Esophagus muscularis mucosa (tissue), 4 donors: ENCODE measurements around the gene SPP2. TPM values are rescaled to one million over a fixed set of nuclear protein-coding genes. Genes with fewer than 3 reads are reported as not detected.

Experiments
- DNase-seq: peaks from one replicate; pipeline ENCODE4 v3.0.0-alpha.2; 2017; ENCODE audit errors: extremely low spot score
- H3K27ac ChIP-seq, 4 donors: fragments of 200-600 bp; sonication (generic); replicated peaks in 1 of 4; 1 replicate in 3 of 4; 2 replicates in 1 of 4; pipeline ENCODE4 v1.5.1; 2016 to 2019; ENCODE audit warnings: mild to moderate bottlenecking in 1 of 4
- H3K27me3 ChIP-seq, 4 donors: fragments of 200-600 bp; sonication (generic); one replicate each; pipeline versions ENCODE4 v1.5.1 to v1.6.0; 2016 to 2019
- H3K36me3 ChIP-seq, 4 donors: fragments of 200-600 bp; sonication (generic); one replicate each; pipeline ENCODE4 v1.5.1; 2016 to 2019
- H3K4me1 ChIP-seq, 4 donors: fragments of 200-600 bp; sonication (generic); one replicate each; pipeline ENCODE4 v1.5.1; 2016 to 2019
- H3K4me3 ChIP-seq, 4 donors: fragments of 200-600 bp; sonication (generic); 1 replicate in 2 of 4; 2 replicates in 2 of 4; pipeline ENCODE4 v1.5.1; 2016 to 2019; ENCODE audit warnings: mild to moderate bottlenecking in 4 of 4, moderate library complexity in 1 of 4
- H3K9me3 ChIP-seq, 4 donors: fragments of 200-600 bp; sonication (generic); 1 replicate in 3 of 4; 2 replicates in 1 of 4; pipeline ENCODE4 v1.5.1; 2016 to 2019
- CTCF ChIP-seq, 3 experiments: fragments of 200-600 bp in 2 of 3; fragments of 450-650 bp in 1 of 3; sonication (generic) in 2 of 3; IDR thresholded peaks; one replicate each; pipeline ENCODE4 v1.5.1; 2017 to 2019; ENCODE audit warnings: antibody characterized with exemption in 3 of 3, mild to moderate bottlenecking in 2 of 3, moderate library complexity in 1 of 3
- EP300 ChIP-seq: sonication (generic); formaldehyde crosslinking; IDR thresholded peaks from one replicate; pipeline ENCODE4 v1.6.1; 2017; ENCODE audit warnings: antibody characterized with exemption
- POLR2A ChIP-seq: fragments of 450-650 bp; IDR thresholded peaks from one replicate; pipeline ENCODE4 v1.6.1; 2017; ENCODE audit warnings: antibody characterized with exemption, moderate library complexity, mild to moderate bottlenecking, low read depth
- POLR2AphosphoS5 ChIP-seq, 2 donors: sonication (generic); formaldehyde crosslinking; IDR thresholded peaks; one replicate each; pipeline ENCODE4 v1.6.1; 2017; ENCODE audit warnings: antibody characterized with exemption in 2 of 2
- WGBS: methylation state at CpG from one replicate; pipeline ENCODE4 v1.1.5; 2018; 5-methylcytosine and 5-hydroxymethylcytosine counted together
- intact Hi-C: fragments of 100-400 bp; cut with DNase I; formaldehyde crosslinking; loops from one replicate; pipeline ENCODE4 v1.15.1; 2023
- total RNA-seq, 4 donors: library from RNA; depleted of rRNA; stranded (reverse); fragments of >200 nt; gene quantifications; one replicate each; pipeline versions ENCODE4 v1.1.0 to v1.2.1, GENCODE V29; 2016

The SPP2 gene
- total RNA-seq, 4 donors from 2014 or later: not detected

GRCh38 chr2:234078129-234078528 lies 27.6 kb downstream of the SPP2 start:
- no peaks in the 10 kb centered on the region for H3K9me3 ChIP-seq
- intact Hi-C loops: no loop called here
- H3K4me3 ChIP-seq: no peak overlapping the region
- H3K27me3 ChIP-seq: peaks cover 0 to 13% (median 0%) of the 10 kb centered on the region in 4 donors
- no peaks in the 10 kb centered on the region for H3K36me3 ChIP-seq
- H3K4me1 ChIP-seq: no peaks in the 10 kb centered on the region
- WGBS: 96% methylated on average over 2 of the region's 2 CpGs
- H3K27ac ChIP-seq: no peak overlapping the region
- TF ChIP-seq POLR2AphosphoS5 (IDR thresholded peaks at IDR 0.05) (no peak), EP300 (no peak)
- DNase-seq: peak; percentile 50

- Histone ChIP-seq H3K27me3 (peaks cover 0 to 24% (median 0%) of the 10 kb centered on the region in 4 donors), H3K9me3 (peaks cover 0 to 5% (median 2%) of the 10 kb centered on the region in 4 donors), H3K27ac (no peak overlapping the region), H3K4me3 (no peak overlapping the region), H3K36me3 (no peaks in the 10 kb centered on the region), H3K4me1 (no peaks in the 10 kb centered on the region)
- peak; percentile 68 for DNase-seq
- intact Hi-C loops: no loop called here
- 72% methylated on average over 12 of the region's 15 CpGs for WGBS
- TF ChIP-seq POLR2A: no peak
- no peak for TF ChIP-seq EP300
- no peak for TF ChIP-seq POLR2AphosphoS5 (IDR thresholded peaks at IDR 0.05)
- TF ChIP-seq CTCF (IDR thresholded peaks at IDR 0.05): no peak
Measured at GRCh38 chr2:234081970-234082822, 31.7 kb downstream of the SPP2 start.

GRCh38 chr2:234083572-234084348 lies 33.3 kb downstream of the SPP2 start:
- H3K36me3 ChIP-seq: no peaks in the 10 kb centered on the region
- 79% methylated on average over 7 of the region's 7 CpGs for WGBS
- no peak overlapping the region for H3K27ac ChIP-seq
- peaks cover 0 to 24% (median 0%) of the 10 kb centered on the region in 4 donors for H3K27me3 ChIP-seq
- TF ChIP-seq POLR2A (no peak), POLR2AphosphoS5 (IDR thresholded peaks at IDR 0.05) (no peak), CTCF (IDR thresholded peaks at IDR 0.05) (no peak), EP300 (no peak)
- H3K4me1 ChIP-seq: no peaks in the 10 kb centered on the region
- peaks cover 0 to 8% (median 3%) of the 10 kb centered on the region in 4 donors for H3K9me3 ChIP-seq
- peak; percentile 57 for DNase-seq
- H3K4me3 ChIP-seq: no peak overlapping the region
- intact Hi-C loops: no loop called here

- no peak for DNase-seq
- WGBS: 41% methylated on average over 5 of the region's 5 CpGs
- TF ChIP-seq POLR2AphosphoS5 (IDR thresholded peaks at IDR 0.05) (no peak), POLR2A (no peak), CTCF (IDR thresholded peaks at IDR 0.05) (no peak), EP300 (no peak)
- Histone ChIP-seq H3K27ac (no peak overlapping the region), H3K4me1 (peaks cover 0 to 11% (median 6%) of the 10 kb centered on the region in 4 donors), H3K4me3 (no peak overlapping the region), H3K36me3 (no peaks in the 10 kb centered on the region), H3K9me3 (peaks cover 0 to 8% (median 3%) of the 10 kb centered on the region in 4 donors), H3K27me3 (peaks cover 0 to 4% (median 0%) of the 10 kb centered on the region in 4 donors)
- intact Hi-C loops: no loop called here
Measured at GRCh38 chr2:234091432-234091879, 41.0 kb downstream of the SPP2 start.

- H3K4me3 ChIP-seq: no peak overlapping the region
- peak; percentile 75 for DNase-seq
- H3K36me3 ChIP-seq: no peaks in the 10 kb centered on the region
- intact Hi-C loops: no loop called here
- WGBS: 43% methylated on average over 7 of the region's 7 CpGs
- peaks cover 0 to 7% (median 3%) of the 10 kb centered on the region in 4 donors for H3K9me3 ChIP-seq
- H3K4me1 ChIP-seq: peaks cover 0 to 11% (median 6%) of the 10 kb centered on the region in 4 donors
- no peak overlapping the region for H3K27ac ChIP-seq
- peaks cover 0 to 4% (median 0%) of the 10 kb centered on the region in 4 donors for H3K27me3 ChIP-seq
- TF ChIP-seq POLR2AphosphoS5 (IDR thresholded peaks at IDR 0.05) (no peak), CTCF (IDR thresholded peaks at IDR 0.05) (no peak), EP300 (no peak), POLR2A (no peak)
Measured at GRCh38 chr2:234091883-234092282, 41.4 kb downstream of the SPP2 start.
